Anterior cingulate cortex (tissue), 58 donors: ENCODE data around the gene RNLS.

Source experiments
- DNase-seq, 58 donors: peaks; one replicate each; lab custom pipeline; 2025; lab: John Stamatoyannopoulos, UW

Gene RNLS

DNA sequence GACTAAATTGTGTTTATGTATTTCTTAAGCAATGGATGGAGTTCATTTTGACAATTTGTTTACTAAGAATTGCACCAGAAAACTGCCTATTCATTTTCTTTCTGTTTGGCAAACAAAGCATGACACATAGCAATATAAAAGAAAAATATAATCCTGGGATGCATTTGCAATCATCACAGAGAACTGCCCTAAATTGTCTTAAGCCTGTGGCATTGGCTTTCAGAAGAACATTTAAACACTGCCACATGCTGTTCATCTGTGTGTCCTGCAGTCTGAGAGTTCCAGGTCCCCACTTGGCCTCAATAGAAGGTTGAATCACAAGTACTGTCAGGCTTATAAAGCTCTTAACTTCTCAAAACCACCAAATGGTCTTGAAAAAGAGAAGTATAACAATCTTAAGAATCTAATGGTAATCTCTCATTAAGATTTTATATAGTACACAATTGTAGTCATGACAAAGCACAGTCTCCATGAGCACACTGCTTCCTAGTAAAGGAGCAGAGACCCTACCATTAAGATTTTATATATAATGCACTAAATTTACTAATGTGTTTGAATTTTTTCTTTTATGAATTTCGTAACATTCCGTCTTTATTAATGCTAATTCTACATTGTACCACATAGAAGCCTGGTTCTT lies 29.9 kb downstream of the RNLS start:
- peak in 27 of 58 donors; percentile 0 to 63 (median 10) for DNase-seq

DNA sequence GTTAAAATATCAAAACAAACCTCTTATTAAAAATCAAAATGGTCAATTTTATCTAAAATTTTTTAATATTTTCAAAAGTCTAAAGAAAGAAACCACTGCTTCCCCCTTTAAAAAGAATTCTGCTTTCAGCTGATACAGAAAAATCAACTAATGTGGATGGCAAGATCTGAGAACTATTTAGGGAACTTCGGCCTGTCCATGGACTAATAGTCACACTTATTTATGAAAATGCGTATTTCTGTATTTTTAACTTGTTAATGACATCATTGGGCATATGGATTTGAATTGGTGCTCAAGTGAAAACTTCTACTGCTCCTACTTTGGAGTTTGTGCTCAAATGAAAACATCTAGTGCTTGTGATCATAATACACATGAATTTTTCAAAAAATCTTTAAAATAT lies 31.9 kb downstream of the RNLS start:
- no peak for DNase-seq

DNA sequence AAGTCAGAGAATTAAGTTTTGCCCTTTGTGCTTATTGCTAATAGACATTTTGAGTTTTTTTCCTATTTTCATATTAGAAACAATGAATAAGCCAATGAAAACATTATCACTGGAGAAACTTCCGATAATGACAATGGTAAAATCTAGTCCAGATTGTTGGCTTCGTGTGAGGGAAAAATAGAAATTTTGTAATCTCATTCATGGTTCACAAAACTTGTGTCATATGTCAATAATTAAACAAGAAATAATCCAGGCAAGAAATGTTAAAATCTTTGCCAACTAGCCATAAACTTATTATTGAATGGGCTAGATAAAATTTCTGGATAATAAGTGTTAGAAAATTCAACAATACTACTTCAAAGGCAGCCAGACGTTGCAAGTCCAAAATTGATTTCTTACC lies 36.6 kb downstream of the RNLS start:
- no peak for DNase-seq

DNA sequence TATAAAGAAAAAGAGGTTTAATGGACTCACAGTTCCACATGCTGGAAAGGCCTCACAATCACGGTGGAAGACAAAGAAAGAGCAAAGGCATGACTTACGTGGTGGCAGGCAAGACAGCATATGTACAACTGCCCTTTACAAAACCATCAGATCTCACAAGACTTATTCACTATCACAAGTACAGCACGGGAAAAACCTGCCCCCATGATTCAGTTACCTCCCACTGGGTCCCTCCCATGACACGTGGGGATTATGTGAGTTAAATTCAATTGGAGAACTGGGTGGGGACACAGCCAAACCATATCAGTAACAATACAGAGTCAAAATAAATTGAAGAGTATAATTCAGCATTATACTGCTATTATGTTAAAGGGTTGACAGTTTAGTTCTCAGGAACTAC lies 37.8 kb downstream of the RNLS start:
- DNase-seq, result no peak

DNA sequence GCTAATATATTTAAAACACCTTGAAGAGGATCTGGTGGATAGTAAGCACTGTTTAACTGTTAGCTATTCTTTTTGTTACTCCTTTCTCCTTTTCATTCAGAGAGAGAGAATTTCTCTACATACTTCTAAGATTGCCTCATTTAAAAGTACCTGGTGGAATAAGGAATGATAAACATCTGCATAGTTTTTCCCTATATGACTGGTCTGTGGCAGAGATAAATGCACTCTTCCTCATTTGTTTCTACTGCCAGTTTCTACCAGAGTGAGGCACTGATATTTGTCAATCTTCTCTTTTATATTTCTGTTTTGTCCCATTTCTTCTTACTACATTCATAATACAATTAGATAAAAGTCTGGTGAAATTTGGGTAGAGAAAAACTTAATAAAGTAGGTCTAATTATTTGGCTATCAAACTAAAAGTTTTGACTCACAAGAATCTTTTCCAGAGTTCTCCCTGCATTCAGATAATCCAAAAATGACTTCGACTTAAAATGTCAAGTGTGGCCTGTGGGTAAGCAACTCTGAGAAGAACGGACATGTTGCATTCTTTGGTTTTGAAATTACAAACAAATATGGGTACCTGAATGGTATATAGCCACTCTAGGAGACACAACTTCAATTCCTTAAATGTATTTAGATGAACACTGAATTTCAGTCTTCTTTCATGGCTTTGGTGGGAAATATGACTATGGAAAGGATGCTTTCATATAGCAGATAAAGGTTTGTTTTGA lies 38.8 kb downstream of the RNLS start:
- no peak for DNase-seq

DNA sequence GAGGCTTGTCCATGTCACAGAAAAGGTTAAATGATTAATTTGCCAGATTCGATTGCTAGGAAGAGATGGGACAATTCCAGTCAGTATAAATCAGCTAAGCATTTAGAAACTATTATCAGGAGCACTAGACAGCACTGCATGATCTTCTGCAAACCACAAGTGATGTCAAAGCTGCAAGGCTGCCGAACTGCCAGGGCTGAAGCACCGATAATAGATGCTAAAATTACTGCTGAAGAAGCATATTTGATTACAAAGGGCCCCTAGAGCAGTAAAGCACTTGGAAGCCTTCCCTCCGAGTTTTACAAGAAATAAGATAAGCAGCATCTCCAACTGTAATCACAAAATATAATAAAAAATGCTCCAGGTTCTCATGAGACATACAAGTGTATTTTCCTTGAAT lies 40.6 kb downstream of the RNLS start:
- DNase-seq, result no peak

DNA sequence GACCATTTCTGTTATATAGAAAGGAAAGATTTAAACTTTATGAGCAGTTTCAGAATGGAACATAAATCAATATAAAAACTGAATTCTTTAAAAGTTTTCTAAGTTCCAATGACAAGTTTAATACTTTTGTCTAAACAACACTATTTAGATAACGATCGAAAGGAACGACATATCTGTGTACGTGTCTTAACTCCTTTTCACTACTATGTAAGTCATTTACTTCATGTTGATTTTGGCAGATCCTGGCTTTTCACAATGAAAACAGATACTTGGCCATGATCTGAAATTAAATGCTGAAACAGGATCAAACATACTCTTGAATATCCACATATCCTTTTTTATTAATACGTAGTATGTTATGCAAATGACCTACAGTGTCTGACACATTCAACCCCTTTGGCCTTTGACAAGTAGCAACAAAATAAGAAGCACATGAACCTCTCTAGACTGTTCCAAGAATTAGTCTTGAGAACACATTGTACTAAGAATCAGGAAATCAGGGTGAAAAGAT lies 41.9 kb downstream of the RNLS start:
- no peak for DNase-seq

DNA sequence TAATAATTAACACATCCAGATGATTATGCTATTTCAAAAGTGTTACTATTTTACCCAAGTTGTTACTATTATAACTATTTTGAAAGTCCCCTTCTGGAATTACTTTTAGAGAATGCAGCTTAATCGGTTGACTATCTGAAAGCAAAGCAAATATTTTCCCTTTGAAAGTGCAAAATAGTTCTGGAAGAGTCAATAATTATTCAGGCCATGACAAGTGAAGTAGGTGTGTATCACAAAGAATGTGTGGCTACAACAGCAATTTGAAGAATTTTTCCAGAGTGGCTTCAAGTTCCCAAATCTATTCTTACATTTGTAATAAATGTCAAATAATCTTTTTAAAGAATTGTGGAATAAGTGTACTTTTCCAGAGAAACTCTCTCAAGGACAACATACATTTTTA lies 42.8 kb downstream of the RNLS start:
- no peak for DNase-seq

DNA sequence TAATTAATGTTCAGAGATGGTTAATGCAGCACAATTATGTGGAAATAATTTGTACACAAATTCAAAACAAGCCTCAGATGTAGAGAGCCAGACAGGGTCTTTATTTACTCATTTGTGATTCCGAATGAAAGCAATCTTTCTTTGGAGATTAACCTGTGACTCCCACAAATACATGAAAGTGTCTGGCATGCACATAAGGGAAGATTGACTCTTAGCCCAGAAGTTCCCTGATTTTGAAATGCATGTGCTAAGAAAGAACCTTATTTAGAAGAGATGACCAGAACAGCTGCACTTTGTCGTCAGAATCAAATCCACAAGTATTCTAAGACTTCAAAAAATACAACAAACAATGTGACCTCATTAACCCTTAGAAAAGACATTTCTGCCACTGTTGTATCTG lies 45.1 kb downstream of the RNLS start:
- DNase-seq, result no peak

DNA sequence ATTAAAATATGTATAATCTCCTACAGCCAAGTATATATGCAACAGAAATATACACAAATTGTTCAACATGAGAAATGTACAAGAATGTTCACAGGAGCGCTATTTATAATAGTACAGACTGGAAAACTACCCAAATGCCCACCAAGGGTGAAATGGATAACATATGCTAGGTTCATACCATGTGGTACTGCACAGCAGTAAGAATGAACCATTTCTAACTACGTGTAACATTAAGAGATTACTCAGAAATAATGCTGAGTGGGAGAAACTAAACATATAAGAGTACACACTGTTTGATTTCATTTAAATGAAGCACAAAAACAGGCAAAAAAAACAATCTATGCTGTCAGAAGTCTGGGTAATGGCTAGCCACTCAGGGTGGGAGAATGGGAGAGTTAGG lies 45.8 kb downstream of the RNLS start:
- DNase-seq, result no peak

DNA sequence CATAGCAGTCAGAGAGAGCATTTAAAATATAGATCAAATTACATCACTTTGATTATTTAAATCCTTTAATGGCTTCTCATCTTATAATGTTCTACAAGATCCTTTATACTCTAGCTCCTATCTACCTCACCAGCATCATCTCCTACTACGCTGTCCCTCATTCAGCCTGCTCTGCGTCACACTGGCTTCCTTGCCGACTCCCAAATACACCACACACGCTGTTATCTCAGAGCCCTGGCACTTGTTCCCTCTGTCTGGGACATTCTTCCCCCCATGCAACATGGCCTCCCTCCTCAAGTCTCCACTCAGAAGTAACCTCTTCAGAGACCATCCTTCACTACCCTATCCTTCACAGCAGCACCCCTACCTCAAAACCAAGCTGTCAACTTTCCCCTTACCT lies 46.7 kb downstream of the RNLS start:
- no peak for DNase-seq

DNA sequence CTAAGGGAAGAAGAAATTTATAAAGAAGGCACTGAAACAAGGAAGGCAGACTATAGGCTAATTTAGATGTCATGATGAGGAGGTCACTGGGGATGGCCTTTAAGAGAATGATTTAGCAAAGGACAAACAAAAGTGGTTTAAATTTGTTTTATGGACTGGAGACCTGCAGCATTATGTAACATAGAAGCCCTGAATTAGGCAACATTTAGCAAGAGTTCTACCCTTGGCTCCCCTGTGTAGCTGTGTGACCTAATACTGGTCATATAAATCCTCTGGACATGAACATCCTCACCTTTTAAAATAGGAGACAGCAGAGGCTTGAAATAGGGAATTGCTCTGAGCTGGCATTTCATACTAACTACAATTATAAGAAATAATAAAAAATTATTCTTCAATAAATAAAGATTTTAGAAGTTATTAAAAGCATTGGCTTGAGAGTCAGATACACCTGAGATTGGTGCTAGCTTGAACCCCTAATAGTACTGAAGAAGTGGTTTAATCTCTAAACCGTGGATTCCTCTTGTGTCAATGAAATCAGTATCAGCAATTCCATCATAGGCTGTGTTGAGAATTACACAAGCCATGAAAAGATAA lies 48.9 kb downstream of the RNLS start:
- no peak for DNase-seq

DNA sequence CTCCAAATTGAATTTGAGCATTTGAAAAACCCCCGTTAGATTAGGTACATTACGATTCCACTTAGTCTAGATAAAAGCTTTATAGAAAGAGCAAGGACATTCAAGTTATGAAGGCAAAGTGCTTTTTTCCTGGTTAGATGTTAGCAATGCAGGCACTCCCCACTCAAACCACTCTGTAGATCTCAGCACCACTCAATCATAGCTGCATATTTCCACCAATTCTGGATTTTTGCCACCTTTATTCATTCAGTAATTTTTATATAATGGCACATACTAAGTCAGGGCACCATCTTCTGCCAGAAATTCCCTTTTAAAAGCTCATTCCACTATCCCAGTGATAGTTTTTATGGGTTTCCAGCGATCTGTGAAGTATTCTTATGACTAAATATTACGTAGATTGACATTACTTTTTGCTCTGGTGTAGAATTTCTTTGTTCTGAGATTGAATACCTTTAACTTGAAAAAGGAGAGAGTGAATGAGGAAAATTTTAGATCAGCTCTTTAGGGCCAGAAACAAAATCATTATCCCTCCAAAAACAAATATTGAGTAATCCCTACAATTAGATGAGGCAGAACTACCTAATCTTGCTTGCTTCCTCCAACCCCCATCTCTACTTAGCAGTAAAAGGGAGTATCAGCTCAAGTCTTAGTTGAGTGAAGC lies 51.6 kb downstream of the RNLS start:
- DNase-seq, result no peak

DNA sequence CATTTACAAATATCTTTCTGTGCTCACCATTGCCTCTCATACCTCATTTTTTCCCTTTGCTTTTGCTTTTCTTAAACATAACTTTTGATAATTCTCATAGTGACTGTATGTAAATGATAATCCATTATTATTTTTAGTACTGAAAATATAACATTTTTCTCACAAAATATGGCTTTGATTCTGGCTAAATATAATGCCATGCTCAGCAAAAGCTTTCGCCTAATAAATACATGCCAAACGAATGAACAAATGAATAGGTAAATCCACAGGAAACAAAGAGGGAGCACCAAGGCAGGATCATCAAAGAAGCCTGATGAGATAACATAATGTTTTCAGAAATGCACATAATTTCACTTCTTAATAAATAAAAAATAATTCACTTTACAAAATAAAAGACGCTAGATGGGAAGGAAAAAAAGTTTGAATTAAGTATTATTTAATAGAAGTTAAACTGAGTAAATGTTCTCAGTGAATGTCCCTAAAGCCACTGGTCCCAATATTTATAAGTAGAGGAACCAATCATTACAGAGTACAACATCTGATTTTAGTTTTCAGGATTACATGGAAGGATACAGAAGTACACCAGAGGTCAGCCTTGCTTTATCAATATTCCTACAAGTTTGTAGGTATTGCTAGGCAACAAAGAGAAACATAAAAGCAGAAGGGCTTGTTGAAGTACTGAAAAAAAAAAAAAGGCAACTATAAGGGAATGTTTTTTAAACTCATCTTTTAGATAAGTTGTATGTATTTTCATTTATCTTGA lies 52.3 kb downstream of the RNLS start:
- DNase-seq, result no peak

DNA sequence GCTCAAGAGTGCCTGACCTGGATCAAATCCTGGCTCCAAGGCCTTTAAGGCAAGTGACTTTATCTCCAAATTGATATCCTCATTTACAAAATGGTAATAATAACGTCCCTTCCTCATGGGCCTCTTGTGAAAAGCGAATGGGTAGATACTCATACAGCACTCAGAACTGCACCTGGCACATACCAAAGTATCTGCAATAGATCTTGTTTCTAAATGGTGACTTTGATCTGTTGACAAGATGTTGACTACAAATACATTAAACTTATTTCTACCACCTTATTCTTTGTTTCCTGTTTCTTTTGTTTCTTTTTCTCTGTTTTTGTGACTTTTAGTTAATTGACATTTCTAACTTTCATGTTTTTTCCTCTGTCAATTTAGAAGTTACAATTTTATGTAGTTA lies 53.0 kb downstream of the RNLS start:
- DNase-seq, result no peak

DNA sequence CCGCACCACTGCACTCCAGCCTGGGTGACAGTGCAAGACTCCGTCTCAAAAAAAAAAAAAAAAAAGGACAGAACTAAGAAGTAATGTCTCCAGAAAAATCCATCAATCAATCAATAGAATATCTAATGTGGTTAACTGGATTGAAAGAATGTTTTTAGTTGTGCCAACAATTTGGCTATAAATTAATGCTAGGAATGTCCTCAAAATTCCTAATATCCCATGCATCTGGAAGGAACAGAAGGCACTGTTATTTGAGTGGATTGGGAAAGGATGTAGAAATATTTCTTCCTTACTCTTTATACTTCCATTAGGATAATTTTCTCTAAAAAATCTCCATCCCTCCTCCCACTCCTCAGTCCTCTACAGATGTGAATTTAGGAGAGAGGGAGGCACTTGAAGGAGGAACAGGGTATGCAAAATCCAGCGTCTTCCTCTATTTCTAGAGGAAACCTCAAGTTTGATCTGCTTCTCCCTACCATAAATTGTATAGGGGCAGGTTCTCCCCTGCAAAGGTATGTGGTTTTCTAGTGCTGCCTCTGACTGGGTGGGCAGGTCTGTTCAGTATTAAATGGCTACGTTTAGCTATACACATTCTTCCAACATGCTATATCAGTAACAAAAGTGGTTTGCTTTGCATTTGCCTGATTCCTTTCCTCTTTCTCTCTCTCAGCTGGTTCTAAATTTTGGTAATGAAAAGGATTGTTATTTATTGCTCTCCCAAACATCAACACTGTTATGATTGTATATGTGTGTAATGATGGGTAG lies 54.1 kb downstream of the RNLS start:
- DNase-seq, result no peak

DNA sequence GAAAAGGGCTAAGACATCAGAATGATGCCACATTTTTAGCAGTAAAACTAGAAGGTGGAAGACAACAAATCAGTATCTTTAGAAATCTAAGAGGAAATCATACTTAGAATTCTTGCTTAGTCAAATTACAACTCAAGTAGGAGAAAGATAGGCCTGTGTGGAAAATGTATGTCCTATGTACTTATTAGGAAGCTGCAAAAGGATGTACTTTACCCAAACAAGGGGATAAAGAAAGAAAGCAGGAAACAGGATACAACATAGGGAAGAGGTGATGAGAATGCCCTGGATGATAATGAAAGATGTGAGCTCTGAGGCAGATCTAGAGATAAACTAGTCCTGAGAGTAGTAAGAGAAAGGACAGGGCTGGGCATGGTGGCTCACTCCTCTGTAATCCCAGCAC lies 54.9 kb downstream of the RNLS start:
- no peak for DNase-seq

DNA sequence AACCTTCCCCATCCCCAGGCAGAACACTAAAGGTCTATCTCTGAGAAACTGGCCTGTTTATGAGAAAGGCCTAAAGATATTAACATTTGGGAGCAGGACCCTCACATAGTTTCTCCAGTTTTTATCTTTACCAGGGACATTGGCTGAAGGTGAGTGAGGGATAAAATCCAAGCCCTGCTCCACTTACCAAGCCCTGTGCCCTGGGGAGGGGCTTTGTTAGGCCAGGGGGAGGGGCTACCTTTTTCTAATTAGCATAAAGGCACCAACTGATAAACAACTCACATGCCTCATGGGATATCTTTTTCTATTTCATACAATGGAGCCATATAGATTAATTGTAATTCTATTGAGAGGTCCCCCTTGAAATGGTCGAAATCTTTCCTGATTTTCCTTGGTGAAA lies 55.9 kb downstream of the RNLS start:
- no peak for DNase-seq

DNA sequence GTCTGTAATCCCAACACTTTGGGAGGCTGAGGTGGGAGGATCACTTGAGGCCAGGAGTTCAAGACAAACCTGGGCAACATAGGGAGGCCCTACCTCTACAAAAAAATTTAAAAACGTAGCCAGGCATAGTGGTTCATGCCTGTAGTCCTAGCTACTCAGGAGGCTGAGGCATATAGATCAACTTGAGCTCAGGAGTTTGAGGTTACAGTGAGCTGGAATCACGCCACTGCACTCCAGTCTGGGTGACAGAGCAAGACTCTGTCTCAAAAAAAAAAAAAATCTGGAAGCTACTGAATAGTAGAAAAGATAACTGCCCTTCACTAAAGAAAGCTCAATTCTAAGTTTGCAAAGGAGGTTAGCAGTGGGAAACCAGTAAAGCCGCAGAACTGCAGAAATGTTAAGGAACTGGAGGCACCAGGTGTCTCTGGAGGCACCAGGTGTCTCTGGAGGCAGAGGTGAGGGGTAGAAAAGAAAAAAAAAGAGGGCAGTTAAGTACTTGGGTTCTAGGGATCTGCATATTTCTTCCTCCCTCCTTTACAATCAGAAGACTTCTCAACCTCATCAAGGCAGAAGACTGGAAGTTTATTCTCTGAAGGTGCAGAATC lies 56.5 kb downstream of the RNLS start:
- DNase-seq, result no peak
